ENCODE results near the gene RAB17. TPM values are rescaled to one million over a fixed set of nuclear protein-coding genes. Genes with fewer than 3 reads are reported as not detected.
A peak's percentile ranks its signal among the peaks of the same experiment; 100 is the strongest.

RAB17 gene
- total and polyA plus RNA-seq, 2 donors from 2014 or later: 59.1 to 151 TPM

DNA sequence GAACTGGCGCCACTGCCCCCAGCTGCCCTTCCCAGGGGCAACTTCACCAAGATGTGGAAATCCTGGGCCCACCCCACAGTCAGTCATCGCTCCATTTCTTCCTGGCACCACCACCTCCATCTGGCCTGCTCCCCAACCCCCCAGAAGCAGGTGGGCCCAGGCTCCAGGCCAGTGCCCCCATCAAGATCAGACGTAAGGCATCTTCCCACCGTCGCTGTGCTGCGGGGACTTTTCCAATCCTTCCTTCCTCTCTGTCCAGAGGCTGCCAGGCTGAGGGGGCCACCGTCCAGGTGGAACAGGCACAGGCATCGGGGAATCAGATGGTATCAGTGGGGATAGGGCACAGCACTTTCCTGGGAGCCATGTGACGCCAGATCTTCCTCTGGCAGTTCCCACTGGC is 16.1 kb downstream of the RAB17 start:
- Histone ChIP-seq H3K27ac (ENCODE audit: low read depth in 2 of 2, low read length in 2 of 2) (no peak overlapping the region), H3K36me3 (ENCODE audit: control insufficient read depth in 2 of 3, insufficient read depth in 3 of 3, low read length in 3 of 3) (peaks cover 0 to 12% (median 8%) of the 10 kb centered on the region in 3 donors), H3K4me1 (ENCODE audit: control insufficient read depth in 2 of 3, insufficient read depth in 2 of 3, low read depth in 1 of 3, low read length in 3 of 3) (peaks cover 0 to 11% (median 3%) of the 10 kb centered on the region in 3 donors), H3K27me3 (ENCODE audit: control insufficient read depth, insufficient read depth, low read length) (no peaks in the 10 kb centered on the region), H3K9me3 (ENCODE audit: control insufficient read depth in 2 of 3, insufficient read depth in 1 of 3, low read length in 3 of 3) (no peaks in the 10 kb centered on the region), H3K9ac (ENCODE audit: low read length in 3 of 3) (no peak overlapping the region), H3K4me3 (ENCODE audit: low read length in 3 of 3) (no peak overlapping the region)
- intact Hi-C loops (cut with DNase I): loop anchor here (5.0 kb wide), 1 partner anchor 57 kb away; no protein-coding TSS in a partner anchor
- TF ChIP-seq, protein P1, sequence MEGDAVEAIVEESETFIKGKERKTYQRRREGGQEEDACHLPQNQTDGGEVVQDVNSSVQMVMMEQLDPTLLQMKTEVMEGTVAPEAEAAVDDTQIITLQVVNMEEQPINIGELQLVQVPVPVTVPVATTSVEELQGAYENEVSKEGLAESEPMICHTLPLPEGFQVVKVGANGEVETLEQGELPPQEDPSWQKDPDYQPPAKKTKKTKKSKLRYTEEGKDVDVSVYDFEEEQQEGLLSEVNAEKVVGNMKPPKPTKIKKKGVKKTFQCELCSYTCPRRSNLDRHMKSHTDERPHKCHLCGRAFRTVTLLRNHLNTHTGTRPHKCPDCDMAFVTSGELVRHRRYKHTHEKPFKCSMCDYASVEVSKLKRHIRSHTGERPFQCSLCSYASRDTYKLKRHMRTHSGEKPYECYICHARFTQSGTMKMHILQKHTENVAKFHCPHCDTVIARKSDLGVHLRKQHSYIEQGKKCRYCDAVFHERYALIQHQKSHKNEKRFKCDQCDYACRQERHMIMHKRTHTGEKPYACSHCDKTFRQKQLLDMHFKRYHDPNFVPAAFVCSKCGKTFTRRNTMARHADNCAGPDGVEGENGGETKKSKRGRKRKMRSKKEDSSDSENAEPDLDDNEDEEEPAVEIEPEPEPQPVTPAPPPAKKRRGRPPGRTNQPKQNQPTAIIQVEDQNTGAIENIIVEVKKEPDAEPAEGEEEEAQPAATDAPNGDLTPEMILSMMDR (IDR thresholded peaks at IDR 0.05; ENCODE audit: borderline replicate concordance, extremely low read depth, insufficient read depth): no peak
- DNase-seq (peak in 1 of 5 donors; percentile 59), FAIRE-seq (no peak)

DNA sequence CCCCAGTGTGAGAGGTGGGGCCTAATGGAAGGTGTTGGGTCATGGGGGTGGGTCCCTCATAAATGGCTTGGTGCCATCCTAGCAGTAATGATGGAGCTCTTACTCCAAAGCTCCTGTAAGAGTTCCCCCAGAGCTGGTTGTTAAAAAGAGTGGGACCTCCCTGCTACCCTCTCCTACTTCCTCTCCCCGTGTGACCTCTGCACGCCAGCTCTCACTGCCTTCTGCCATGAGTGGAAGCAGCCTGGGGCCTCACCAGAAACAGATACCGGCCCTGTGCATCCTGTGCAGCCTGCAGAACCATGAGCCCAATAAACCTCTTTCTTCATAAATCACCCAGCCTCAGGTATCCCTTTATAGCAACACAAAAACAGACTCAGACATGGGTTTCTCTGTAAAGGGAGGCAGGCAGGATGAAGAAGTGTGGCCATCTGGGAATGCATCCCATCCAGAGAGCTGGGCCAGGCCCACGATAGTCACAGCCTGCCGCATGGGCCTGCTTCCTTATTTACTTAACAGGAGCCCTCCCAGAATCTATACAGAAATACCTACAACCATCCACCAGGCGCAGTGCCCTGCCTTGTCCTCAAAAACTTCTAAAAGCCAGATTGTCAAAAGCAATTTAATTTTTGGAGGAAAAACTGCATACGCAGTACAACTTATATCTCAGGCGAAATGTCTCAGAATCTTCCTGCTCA is 16.7 kb downstream of the RAB17 start:
- H3K4me3 ChIP-seq (ENCODE audit: low read length in 3 of 3): no peak overlapping the region
- H3K36me3 ChIP-seq (ENCODE audit: control insufficient read depth in 2 of 3, insufficient read depth in 3 of 3, low read length in 3 of 3): peaks cover 0 to 9% (median 8%) of the 10 kb centered on the region in 3 donors
- no peak for FAIRE-seq
- no peak for DNase-seq
- no peak overlapping the region for H3K27ac ChIP-seq (ENCODE audit: low read depth in 2 of 2, low read length in 2 of 2)
- no peaks in the 10 kb centered on the region for H3K27me3 ChIP-seq (ENCODE audit: control insufficient read depth, insufficient read depth, low read length)
- TF ChIP-seq, protein P1 (IDR thresholded peaks at IDR 0.05; ENCODE audit: borderline replicate concordance, extremely low read depth, insufficient read depth): no peak
- peaks cover 0 to 11% (median 3%) of the 10 kb centered on the region in 3 donors for H3K4me1 ChIP-seq (ENCODE audit: control insufficient read depth in 2 of 3, insufficient read depth in 2 of 3, low read depth in 1 of 3, low read length in 3 of 3)
- intact Hi-C loops (cut with DNase I): loop anchor here (5.0 kb wide), 1 partner anchor 57 kb away; no protein-coding TSS in a partner anchor
- H3K9me3 ChIP-seq (ENCODE audit: control insufficient read depth in 2 of 3, insufficient read depth in 1 of 3, low read length in 3 of 3): no peaks in the 10 kb centered on the region
- H3K9ac ChIP-seq (ENCODE audit: low read length in 3 of 3): no peak overlapping the region

DNA sequence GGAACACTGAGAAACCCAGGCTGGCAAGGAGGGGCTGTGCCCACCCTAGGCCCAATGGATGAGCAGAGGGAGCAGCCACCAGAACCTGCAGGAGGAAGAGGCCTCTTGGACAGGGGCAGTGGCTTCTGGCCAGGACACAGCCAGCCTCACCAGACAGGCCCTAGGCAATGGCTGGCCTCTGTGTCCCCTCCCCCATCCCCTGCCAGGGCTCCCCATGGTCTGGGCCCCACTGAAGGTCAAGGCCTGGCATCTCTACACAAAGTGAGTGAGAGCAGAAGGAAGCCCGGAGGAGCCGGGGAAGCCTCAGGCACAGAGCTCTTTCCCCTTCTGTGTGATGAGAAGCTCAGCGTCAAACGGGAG is 17.8 kb downstream of the RAB17 start:
- Histone ChIP-seq H3K27me3 (ENCODE audit: control insufficient read depth, insufficient read depth, low read length) (no peaks in the 10 kb centered on the region), H3K36me3 (ENCODE audit: control insufficient read depth in 2 of 3, insufficient read depth in 3 of 3, low read length in 3 of 3) (peaks cover 0 to 8% (median 5%) of the 10 kb centered on the region in 3 donors), H3K9ac (ENCODE audit: low read length in 3 of 3) (peak overlapping the region in 1 of 3 donors; percentile 47), H3K4me3 (ENCODE audit: low read length in 3 of 3) (no peak overlapping the region), H3K9me3 (ENCODE audit: control insufficient read depth in 2 of 3, insufficient read depth in 1 of 3, low read length in 3 of 3) (no peaks in the 10 kb centered on the region), H3K27ac (ENCODE audit: low read depth in 2 of 2, low read length in 2 of 2) (no peak overlapping the region), H3K4me1 (ENCODE audit: control insufficient read depth in 2 of 3, insufficient read depth in 2 of 3, low read depth in 1 of 3, low read length in 3 of 3) (peaks cover 0 to 10% (median 2%) of the 10 kb centered on the region in 3 donors)
- intact Hi-C loops (cut with DNase I): loop anchor here (5.0 kb wide), 1 partner anchor 55 kb away; no protein-coding TSS in a partner anchor
- no peak for FAIRE-seq
- DNase-seq: peak in 1 of 5 donors; percentile 49
- TF ChIP-seq, protein P1 (IDR thresholded peaks at IDR 0.05; ENCODE audit: borderline replicate concordance, extremely low read depth, insufficient read depth): no peak

Measured in kidney (tissue), 14 donors.